GOT3 (cell line): ENCODE results near the gene FGF8.

ENCODE experiments used
- DNase-seq: peaks from one replicate; lab custom pipeline; 2025; ENCODE audit warnings: mixed read lengths; lab: John Stamatoyannopoulos, UW

Gene FGF8

GRCh38 chr10:101781984-101782810, 6.3 kb upstream of the FGF8 start:
- no peak for DNase-seq

DNA sequence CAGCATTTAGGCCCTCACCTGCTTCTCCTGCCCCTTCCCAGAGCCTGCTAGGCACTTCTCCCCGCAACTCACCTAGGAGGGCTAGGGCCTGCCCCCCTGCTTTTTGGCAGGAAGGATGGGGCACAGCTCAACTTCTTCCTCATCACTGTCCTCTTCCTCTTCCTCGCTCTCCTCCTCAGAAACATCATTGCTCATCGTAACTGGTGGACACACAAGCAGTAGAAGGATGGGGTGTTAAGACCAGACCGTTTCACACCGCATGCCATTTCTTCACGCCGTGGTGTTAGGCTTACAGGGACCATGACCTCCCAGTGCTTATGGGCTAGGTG, 5.7 kb upstream of the FGF8 start:
- no peak for DNase-seq

- no peak for DNase-seq
Measured at GRCh38 chr10:101780818-101781654, 5.1 kb upstream of the FGF8 start.

DNA sequence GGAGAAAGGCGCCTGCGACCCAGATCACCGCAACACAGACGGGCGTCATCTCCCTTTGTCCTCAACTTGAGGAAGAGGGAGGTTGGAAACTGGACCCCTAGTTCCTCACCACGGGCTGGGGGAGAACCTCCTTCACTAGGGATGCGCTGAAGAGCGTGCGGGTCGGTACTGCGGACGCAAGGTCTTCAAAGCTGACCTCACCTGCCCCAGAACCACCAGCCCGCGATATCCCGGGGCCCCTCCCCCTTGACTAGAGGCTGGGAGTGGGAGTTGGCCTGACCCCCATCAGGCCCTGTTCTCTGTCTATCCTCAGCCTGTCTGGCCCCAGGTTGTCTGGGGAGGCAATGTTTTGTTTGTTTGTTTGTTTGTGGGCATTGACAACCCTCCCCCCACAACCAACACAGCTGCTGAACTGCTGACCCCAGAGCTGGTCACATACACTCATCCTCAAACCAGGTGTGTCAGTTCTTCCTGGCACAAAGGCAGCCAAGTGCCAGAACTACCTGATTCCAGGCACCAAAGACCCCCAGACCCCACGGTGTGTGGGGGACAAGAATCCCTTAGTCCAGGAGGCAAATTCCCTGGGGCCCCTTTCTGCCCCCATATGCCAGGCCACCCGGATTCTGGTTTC, 4.4 kb upstream of the FGF8 start:
- no peak for DNase-seq

GRCh38 chr10:101779544-101780186, 3.8 kb upstream of the FGF8 start:
- no peak for DNase-seq

DNA sequence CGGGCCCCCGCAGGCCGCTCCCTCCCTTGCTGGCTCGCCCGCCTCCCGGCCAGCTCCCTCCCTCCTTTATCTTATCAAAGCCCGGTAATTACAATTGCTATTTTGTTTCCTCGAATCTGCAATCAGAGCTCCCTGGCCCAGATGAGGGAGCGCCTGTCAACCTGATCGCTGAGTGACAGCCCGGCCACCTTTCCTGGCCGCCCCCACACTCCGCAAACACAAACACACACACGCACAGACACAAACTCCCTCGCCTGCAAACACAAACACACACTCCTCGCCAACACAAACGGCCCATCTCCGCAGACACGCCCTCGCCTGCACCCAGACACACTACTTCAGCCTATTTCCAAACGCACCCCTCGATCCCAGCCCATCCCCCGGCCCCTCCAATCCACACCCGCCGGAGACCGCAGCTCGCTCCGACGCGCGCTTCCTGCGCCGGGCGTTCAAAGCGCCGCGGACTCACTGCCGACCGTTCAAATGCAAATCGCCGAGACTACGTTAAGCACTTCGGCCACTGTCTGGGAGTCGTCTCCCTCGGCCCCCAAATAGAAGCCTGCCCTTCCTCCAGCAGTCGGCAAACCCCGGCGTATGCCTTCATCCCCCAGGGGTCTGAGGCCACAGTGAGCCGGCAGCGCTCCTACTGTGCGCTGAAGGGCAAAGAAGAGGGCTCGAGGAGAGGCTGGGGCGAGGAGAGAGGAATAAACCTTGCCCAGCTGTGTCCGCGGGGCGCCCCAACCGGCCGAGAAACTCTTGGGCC, 3.0 kb upstream of the FGF8 start:
- no peak for DNase-seq

DNA sequence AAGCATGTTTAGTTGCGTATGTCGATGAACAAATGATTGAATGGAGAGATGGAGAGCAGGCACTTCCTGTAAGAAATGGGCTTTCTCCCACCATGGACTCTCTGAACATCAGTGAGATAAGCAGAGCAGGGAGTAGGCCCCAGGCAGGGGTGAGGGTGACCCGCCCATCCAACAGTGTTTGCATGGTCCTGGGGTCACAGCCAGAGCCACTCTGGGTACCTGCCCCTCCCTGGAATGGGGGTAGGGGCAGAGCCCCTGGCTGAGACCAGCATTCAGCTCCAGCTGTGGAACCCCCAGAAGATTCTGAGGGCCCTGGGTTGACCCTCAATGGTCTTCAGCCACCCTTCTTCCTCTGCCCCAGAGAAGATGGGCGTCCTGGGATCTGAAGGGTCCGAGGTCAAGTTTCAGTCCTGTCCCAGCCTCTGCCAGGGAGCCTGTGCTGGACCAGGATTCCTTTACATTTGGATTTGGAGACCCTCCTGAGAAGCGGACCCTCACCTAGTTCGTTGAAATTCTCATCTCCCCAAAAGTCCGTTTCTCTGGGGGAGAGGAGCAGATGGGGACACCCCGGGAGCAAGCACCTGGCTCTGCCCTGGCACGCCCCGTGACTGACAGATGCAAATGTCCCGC, 2.4 kb upstream of the FGF8 start:
- no peak for DNase-seq

DNA sequence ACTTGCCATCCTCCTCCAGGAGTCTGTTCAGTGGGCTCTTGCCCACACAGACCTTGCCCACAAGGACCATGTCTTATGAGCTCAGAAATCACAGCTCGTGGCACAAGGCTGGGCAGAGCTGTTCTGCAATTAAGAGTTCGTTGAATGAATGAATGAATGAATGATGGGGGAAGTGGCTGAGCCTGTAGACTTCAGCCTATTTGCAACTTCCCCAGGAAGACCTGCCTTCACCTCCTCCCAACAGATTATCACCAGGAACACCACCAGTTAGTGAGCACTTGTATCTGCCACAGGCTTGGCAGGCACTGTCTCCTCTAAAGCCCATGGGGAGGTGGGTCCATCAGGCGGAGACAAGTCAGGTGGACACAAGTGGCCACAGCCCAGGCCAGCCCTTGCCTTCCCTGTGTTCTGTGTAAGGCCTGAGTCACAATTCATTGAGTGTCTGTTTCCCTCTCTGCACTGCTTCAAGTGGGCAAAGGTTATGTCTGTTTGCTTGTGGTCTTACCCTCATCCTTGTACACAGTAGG, 1.8 kb upstream of the FGF8 start:
- no peak for DNase-seq

DNA sequence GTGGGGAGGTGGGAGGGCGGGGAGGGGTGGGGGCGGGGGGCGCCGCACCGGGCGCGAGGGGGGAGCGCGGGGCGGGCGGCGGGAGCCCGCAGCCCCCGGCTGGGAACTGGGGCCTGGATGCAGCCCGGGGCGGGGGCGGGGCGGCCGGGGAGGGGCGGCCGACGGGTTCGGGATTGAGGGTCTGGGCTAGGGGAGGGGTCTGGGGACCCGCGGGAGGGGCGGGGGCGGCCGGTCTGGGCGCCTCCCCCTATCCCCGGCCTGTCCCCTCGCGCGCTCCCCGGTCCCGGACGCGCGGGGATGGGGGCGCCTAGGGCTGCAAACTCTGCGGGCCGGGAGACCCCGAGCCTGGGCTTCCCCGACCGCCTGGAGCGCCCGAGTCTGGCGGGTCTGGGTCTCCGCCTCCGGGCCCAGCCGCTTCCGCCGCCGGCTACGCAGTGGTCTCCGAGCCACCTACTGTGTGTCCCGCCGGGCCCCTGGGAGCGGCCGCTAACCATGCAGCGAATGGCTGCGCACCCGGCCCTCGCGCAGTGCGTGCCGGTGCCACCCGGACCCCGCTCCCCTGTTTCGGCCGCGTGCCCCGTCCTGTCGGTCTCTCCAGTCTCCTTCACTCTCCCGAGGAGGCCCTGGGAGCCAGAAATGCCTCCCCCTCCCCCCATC, 375 bp upstream of the FGF8 start:
- no peak for DNase-seq

DNA sequence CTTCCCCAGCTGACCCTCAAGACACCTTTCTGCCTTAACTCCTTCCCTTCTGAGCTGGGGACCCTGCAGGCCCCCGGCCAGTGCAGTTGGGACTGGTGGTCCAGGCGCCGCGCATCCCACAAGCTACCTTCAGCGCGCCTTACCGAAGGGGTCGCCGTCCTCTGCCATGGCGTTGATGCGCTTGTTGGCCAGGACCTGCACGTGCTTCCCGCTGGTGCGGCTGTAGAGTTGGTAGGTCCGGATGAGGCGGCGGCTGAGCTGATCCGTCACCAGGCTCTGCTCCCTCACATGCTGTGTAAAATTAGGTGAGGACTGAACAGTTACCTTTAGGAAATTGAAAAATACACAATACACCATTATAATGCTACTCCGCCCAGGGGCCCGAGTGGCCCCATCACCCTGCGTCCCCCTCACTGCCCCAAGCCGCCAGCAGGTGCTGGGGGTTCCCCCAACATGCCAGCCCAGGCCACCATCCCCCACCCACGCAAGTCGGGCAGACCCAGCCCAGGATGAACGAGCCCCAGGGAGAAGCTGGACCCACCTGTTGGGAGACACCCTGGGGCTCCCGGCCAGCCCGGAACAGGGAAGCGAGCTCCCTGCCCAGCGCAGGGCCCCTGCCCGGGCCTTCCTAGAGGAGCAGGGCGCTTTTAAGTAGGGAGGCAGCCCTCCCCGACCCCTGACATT, 1.2 kb downstream of the FGF8 start:
- no peak for DNase-seq

- DNase-seq = no peak
Measured at GRCh38 chr10:101773923-101774588, 1.9 kb downstream of the FGF8 start.

DNA sequence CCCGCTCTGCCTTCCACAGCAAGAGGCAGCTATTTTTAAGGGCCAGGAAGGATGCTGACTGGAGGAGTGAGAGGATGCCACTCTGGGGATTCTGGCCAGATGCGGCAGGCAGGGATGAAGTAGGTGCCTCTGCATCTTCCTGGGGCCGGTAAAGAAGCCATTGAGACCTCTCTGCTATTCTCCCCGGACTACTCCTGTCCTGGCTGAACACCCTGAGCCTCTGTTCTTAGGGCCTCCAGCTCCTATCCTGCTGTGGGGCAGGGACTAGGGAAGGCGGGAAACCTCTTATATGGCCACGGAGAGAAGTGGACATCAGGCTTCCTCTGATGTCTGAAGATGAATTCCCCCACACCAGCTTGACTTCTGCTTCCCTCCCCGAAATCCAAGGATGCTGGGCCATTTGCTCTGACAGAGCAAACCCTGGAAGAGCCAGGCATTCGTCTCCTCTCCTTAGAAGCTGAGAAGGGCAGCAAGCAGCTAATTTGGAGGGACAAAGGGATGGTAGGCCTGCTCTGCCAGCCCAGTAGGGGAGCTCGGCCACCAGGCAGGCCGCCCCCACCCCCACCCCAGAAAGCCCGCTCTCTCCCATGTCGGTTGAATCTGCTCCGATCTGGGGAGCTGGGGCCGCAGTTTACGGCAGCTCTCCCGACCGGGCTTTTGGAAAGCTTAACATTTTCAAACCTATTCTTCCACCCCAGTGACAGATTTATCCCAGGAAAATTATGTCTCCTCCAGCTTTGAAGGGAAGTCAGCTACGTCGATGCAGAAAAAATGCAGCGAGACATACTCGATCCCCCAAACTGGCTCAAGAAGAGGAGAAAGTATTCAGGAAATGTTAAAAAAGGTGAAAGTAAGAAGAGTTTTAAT, 2.8 kb downstream of the FGF8 start:
- no peak for DNase-seq

GRCh38 chr10:101772017-101772894, 3.7 kb downstream of the FGF8 start:
- no peak for DNase-seq

- DNase-seq = no peak
Measured at GRCh38 chr10:101771380-101771779, 4.5 kb downstream of the FGF8 start.

GRCh38 chr10:101770331-101771215, 5.3 kb downstream of the FGF8 start:
- no peak for DNase-seq

DNA sequence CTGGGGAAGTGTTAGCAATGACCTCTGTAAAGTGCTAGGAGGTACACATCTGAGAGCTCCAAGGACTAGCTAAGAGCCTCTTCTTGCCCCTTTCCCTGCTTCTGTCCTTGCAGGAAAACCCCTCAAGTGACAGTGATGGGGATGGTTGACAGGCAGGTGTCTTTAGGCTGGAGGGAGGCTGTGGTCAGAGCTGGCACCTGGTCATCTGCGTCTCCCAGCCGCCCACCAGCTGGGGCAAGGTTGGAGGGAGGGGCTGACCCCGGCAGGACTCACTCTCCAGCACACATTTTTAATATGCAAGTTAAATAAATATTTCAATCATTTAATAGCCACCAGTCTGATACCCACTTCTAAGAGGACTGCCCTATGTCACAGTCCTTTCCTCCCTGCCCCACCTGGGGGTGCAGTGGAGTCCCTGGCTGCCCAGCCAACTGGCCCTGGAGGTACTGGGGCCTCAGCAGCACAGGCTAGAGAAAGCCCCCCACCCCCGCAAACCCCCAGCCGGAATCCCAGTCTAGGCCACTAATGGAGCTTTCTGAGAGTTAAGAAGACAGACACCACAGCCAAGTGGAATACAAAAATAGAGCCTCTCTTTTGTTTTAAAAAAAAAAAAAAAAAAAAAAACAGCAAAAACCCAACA, 6.3 kb downstream of the FGF8 start:
- no peak for DNase-seq
